ENCODE data around the gene ARL15.

DNA sequence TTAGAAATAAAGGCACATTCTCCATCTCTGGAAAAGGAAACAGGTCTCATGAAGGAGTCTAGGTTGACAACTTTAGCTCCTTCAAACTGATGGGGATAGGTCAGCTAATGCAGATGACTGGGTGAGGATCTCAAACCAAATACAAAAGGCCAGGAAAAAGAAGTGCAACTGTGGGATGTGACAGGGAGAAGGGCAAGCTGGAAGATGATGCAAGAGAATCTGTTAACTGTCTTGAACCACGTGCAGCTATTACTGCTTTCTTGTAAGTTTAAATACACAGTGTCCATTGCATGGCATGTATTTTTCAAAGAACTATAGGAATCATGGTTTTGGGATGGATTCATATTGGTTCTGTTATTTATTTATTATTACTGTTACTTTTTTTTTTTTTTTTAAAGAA is 418.1 kb downstream of the ARL15 start:
- TF ChIP-seq, protein P1, sequence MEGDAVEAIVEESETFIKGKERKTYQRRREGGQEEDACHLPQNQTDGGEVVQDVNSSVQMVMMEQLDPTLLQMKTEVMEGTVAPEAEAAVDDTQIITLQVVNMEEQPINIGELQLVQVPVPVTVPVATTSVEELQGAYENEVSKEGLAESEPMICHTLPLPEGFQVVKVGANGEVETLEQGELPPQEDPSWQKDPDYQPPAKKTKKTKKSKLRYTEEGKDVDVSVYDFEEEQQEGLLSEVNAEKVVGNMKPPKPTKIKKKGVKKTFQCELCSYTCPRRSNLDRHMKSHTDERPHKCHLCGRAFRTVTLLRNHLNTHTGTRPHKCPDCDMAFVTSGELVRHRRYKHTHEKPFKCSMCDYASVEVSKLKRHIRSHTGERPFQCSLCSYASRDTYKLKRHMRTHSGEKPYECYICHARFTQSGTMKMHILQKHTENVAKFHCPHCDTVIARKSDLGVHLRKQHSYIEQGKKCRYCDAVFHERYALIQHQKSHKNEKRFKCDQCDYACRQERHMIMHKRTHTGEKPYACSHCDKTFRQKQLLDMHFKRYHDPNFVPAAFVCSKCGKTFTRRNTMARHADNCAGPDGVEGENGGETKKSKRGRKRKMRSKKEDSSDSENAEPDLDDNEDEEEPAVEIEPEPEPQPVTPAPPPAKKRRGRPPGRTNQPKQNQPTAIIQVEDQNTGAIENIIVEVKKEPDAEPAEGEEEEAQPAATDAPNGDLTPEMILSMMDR (conservative IDR thresholded peaks at IDR 0.05; ENCODE audit: low read depth, low read length): no peak
- TF ChIP-seq EZH2 (IDR thresholded peaks at IDR 0.05; ENCODE audit: borderline replicate concordance, low read depth, low read length, poor library complexity, severe bottlenecking): no peak
